GM19099 (cell line): ENCODE results near the gene KCNJ5.

Experiments
- POLR2A ChIP-seq: IDR thresholded peaks from 3 replicates; pipeline ENCODE4 v1.6.1; 2011; ENCODE audit warnings: low read depth; ENCODE audit not compliant: insufficient read length; ENCODE audit errors: extremely low read depth

Gene KCNJ5

GRCh38 chr11:128941110-128941509 is 50.0 kb downstream of the KCNJ5 start:
- no peak for TF ChIP-seq POLR2A

- TF ChIP-seq POLR2A = no peak
Observed at GRCh38 chr11:128941573-128942271, 50.6 kb downstream of the KCNJ5 start.

- no peak for TF ChIP-seq POLR2A
Observed at GRCh38 chr11:128942272-128942612, 51.1 kb downstream of the KCNJ5 start.

GRCh38 chr11:128942817-128943427 is 51.8 kb downstream of the KCNJ5 start, which contains the start of gene TP53AIP1:
Gene TP53AIP1 (minus strand): TSS chr11:128942871. CDS start chr11:128937818, 5,053 bp downstream.
- TF ChIP-seq POLR2A = no peak

GRCh38 chr11:128943428-128943976 is 52.3 kb downstream of the KCNJ5 start:
- no peak for TF ChIP-seq POLR2A

DNA sequence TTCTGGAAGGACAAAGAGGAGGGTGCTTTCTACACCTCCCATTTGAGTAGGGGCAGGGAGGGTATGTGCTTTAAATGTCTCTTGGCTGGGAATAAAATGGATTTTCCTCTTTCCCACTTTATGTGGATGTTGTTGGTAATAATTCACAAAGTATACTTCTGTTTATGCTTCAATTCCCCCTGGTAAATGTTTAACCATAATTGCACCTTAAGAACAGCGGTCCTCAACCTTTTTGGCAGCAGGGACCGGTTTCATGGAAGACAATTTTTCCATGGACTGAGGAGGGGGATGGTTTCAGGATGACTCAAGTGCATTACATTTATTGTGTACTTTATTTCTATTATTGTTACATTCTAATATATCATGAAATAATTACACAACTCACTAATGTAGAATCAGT is 55.5 kb downstream of the KCNJ5 start:
- no peak for TF ChIP-seq POLR2A

- no peak for TF ChIP-seq POLR2A
Observed at GRCh38 chr11:128947773-128948172, 56.6 kb downstream of the KCNJ5 start.

- TF ChIP-seq POLR2A = no peak
Observed at GRCh38 chr11:128948583-128948982, 57.4 kb downstream of the KCNJ5 start.

DNA sequence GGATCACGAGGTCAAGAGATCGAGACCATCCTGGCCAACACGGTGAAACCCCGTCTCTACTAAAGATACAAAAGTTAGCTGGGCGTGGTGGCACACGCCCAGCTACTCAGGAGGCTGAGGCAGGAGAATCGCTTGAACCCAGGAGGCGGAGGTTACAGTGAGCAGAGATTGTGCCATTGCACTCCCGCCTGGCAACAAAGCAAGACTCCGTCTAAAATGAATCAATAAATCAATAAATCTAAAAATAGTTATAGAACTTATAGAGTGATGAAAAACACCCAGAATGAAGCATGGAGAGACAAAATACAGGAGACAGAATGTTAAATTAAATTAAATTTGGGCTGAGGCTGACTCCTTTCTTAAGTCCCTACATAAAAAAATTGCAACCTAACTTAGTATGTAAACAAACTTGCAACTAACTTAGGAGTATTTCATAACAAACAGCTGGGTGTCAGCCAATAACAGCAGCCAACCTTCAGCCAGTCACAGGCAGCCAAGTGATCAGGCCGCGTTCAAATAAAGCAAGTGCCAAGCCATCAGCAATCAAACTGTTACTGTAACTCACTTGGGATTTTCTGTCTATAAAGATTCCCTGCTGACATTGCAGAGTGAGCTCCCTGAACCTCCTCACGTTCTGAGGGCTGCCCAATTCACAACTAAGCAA is 58.8 kb downstream of the KCNJ5 start:
- no peak for TF ChIP-seq POLR2A

DNA sequence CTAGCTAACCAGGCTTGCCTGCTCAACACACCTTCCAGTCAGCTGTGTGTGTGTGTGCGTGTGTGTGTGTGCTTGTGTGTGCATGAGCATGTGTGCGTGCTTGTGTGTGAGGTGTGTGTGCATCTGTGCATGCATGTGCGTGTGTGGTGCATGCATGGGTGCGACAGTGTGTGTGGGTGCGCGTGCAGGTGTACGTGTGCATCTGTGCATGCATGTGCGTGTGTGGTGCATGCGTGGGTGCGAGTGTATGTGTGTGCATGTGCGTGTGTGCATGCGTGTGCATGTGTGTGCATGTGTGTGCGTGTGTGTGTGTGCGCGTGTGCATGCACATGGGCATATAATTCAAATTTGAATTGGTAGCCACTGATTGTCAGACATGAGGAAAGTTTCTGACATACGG is 62.0 kb downstream of the KCNJ5 start:
- no peak for TF ChIP-seq POLR2A

- TF ChIP-seq POLR2A = no peak
Observed at GRCh38 chr11:128955636-128956035, 64.5 kb downstream of the KCNJ5 start.

DNA sequence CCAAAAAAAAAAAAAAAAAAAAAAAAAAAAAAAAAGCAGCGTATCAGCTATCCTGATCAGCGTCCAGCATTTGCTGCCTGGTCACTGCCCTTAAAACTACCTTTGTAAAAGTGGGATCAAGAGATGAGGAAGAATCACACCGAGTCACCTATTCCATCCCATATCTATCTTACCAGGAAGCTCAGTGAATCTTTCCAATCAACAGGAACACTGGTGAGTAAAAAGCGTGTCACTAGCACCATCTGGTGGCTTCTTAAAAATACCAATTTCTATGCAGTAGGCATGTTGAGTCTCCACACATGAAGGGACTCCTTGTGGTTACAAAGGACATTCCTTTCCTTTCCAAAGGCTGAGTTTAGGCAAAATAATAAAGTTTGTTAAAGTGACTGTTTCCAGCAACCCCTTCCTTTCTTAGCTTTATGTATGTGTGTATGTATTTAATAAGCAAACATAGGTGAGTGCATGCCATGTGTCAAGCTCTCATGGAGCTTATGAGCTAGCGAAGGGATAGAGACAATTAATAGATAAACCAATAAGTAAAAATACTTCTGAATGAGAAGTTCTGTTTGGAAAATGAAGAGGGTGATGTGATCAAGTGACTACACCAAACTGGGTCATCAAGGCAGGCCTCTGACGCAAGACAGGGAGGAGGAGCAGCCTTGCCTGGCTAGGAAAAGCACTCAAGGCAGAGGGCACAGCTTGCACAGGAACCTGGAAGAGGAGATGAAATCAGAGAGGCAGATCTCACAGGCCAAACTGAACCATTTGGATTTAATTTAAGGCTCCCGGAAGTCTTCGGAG is 65.4 kb downstream of the KCNJ5 start:
- no peak for TF ChIP-seq POLR2A

- TF ChIP-seq POLR2A = no peak
Observed at GRCh38 chr11:128957202-128957482, 66.0 kb downstream of the KCNJ5 start.

GRCh38 chr11:128961645-128962044 is 70.5 kb downstream of the KCNJ5 start:
- TF ChIP-seq POLR2A = no peak

DNA sequence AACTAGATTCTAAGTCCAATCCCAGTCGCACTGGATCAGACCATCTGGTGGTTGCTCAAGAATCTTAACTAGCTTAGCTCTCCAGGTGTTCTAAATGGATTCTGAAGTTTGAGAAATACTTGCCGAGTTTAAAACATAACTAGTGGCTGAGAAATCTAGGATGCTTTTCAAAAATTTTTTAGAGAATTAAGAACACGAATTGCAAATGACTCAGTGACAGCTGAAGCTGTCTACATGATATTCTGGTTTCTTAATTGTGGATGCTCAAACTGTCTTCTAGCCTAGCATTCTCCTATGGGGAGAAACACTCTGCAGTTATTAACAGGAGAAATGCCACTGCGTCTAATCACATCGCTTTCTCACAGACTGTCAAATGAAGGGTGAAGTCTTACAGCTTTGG is 71.7 kb downstream of the KCNJ5 start:
- no peak for TF ChIP-seq POLR2A
